ENCODE data around the gene RBFA.
A peak's percentile ranks its signal among the peaks of the same experiment; 100 is the strongest.

The RBFA gene

DNA sequence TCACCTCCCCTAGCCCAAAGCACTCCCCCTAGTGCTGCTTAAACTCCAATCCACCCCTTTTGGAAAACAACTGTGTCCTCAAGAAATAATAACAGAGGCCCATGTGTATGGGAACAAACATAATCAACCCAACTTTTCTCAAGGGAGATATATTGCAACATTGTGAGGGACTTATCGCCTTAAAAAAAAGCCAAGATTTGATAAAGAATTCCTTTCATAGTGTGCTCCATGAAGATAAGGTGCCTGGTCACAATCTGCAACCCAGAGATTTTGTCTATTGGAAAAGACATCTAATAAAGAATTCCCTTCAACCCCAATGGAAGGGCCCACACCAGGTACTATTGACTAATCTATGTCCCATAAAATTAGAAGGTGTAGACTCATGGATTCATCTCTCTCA lies 4.5 kb upstream of the RBFA start:
- DNase-seq (ENCODE audit: low spot score): no peak

DNA sequence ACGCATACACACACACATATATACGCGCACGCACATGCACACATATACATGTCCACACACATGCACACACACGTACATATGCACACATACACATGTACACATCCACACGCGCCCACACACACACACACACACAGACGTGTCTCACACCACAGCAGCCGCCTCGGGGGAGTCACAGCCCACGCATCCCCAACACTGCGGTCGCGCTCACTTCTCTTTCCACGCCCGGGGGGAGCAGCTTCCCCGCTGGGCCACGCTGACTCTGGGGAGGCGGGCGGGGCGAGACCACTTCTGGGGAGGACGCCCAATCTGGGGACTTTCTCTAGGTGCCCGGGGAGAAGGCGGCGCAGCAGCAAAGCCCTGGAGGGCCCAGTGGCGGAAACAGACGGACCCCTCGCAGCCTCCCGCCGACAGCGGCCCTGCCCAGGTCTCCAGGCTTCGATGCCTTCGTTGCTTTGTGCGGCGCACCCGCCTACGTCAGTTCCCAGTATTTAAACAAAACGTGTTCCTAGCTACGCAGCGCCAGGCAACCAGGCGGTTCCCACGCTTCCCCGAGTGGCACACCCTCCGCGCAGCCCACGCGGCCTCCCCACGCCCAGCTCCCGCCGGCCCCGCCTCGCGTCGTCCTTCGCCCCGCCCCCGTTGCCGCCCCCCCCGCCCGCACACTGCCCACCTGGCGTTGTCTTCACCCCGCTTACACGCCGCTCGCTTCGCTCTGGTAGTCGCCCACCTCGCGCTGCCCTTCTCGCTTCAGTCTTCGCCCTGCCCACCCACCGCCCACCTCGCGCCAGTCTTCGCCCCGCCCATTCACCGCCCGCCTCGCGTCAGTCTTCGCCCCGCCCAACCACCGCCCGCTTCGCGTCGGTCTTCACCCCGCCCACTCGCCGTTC lies 810 bp upstream of the RBFA start:
- no peak for DNase-seq (ENCODE audit: low spot score)

DNA sequence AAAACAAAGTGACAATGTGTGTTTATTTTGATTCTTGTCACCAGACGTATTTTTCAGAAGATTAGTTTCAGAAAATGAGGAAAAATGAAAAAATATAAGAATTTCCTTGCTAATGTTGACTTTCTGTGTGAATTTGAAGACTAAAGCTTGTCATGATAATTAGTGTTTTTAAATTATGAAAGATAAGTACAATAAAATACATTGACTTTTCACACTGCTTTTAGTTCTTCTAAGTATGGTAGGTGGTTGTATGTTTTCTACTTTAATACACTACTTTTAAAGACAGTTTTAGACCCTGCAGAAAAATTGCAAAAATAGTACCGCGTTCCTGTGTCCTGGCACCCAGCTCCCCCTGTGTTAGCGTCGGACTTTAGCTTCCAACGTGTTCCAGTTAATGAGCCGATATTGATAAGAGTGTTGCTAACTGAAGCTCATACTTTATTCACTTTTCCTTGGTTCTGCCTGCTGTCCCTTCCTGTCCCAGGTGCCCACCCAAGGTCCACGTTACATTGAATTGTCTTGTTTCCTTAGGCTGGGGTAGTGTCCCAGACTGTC lies 695 bp downstream of the RBFA start:
- DNase-seq (ENCODE audit: low spot score): no peak

DNA sequence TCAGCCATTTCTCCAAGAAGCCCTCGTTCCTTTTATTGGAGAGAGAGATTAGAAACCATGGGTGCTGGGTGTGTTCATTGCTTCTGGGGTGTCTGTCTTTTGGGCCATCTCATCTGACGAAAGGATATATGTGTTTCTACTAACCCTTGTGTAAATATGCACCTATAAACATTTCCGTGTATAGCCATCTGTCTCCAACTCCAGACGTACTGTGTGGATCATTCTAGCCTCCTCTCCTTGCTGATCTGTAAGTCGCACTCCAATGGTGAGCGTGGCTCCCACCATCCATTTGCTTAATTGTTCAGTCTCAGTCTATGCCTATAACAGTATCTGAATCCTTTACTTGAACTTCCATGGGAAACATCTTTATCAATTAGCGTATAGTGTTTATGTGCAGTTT lies 1.8 kb downstream of the RBFA start:
- no peak for DNase-seq (ENCODE audit: low spot score)

DNA sequence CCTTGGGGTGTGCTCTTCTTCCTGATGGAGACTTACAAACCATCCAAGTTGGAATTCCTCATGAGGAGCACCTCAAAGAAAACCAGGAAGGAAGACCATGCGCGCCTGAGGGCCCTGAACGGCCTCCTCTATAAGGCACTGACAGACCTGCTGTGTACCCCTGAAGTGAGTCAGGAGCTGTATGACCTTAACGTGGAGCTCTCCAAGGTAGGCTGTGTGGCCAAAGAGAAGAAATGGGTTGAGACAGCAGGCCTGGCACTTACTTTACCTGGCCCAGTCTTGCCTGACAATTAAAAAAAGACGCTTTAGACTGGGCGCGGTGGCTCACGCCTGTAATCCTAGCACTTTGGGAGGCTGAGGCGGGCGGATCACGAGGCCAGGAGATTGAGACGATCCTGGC lies 3.1 kb downstream of the RBFA start:
- DNase-seq (ENCODE audit: low spot score): no peak

DNA sequence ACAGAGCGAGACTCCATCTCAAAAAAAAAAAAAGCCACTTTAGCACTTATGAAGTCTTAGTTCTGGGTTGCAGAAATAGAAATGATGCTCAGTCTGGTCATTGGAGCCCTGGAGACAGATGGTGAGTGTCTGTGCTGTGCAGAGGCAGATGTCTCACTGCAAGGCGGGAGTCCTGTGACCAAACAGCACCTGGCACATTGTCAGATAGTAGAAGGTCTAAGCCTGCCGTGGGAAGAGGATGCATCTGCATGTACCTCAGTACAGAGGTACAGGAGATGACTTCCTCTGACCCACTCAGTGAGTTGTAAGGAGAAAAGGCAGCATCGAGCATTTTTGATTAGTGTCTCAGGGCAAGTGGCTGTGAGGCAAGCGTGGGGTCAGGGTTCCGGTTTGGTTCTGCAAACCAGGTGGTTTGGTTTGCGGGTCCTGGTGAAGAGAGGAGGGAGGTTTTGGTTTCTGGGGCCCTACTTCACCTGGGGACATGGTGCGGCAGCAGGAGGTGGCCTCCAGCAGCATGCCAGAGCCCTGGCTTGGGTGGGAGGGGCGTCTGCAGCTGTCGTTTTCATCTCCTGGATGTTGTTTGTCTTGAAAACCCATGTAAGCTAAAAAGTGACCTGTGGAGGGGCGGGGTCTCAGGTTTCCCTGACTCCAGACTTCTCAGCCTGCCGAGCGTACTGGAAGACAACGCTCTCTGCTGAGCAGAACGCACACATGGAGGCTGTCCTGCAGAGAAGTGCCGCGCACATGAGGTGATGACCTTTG lies 3.8 kb downstream of the RBFA start:
- DNase-seq (ENCODE audit: low spot score): no peak

DNA sequence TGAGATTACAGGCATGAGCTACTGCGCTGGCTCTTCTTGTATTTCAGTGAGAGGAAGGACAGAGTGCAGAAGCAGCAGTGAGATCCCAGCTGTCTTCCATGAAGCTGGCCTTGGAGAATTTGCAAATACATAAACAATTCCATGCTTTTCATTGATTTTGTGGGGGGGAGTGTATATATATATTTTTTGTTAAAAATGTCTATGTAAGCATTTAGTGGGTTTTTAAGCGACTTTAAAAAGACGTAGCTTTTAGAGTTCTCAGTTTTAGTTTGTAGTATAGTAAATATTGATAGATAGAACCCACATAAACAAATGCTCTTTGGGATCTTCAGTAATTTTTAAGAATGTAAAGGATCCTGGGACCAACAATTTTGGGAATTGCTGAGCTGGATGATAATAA lies 6.3 kb downstream of the RBFA start:
- DNase-seq (ENCODE audit: low spot score): no peak

DNA sequence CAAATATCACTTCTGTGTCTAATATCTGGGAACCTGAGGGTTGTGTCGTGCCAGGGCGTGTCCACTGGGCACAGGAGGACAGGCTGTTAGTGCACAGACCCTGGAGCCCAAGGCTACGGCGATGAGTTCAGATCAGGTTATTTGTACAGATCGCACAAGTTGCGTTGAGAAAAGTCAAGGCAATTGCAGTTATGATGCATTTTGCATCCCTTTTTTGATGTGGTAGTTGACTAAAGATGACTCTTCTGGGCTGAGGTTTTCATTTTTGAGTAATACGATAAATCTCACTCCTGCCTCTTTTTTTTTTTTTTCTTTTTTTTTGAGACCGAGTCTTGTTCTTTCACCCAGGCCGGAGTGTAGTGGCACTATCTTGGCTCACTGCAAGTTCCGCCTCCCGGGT lies 7.2 kb downstream of the RBFA start:
- no peak for DNase-seq (ENCODE audit: low spot score)

DNA sequence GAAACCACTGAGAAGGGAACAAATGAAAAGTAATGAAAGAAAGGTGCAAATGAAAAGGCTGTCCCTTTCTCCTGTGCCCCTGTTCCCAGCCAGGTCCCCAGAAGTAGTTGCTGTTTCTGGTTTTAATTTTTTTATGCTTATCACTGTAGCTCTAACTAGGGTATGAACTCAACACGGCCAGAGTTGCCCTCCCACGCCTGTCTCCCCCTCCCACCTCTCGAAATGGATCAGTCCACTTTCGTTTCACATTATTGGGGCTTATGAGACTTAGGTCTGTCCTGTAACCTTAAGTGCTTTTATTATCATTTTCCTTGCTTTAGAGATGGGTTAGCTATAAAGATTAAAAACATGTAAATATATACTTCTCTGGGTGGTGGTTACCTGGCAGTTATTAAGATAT lies 8.6 kb downstream of the RBFA start:
- no peak for DNase-seq (ENCODE audit: low spot score)

DNA sequence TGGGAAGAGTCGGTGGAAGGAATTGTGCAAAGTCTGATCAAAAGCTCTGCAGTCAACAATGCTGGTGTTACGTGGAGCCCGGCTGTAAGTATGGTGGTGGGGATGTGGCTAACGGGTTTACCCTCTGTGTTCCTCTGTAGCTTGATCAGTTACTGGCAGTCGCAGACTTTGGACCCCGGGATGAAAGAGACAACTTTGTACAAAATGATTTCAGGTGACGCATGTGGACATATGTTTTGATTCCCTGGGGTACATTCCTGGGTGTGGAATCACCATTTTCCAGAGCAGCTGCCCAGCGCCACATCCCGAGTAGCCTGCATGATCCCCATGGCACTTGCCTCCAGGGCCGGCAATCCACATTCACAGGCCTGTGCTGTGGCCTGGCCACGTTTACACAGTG lies 9.8 kb downstream of the RBFA start:
- no peak for DNase-seq (ENCODE audit: low spot score)

DNA sequence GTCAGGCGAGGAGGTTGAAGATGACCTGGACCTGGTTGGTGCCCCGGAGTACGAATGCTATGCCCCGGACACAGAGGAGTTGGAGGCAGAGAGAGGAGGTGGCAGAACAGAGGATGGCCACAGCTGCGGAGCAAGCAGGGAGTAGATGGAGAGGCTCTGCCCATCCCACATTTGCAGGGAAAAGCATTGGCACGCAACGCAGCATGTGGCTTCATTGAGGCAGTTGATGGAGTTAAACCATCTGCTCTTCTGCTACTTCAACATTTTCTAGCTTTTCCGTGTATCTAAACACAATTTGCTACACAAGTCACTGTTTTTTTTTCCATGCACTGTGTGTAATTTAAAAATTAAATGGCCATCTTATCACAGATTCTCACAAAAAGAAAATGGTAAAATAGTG lies 11.8 kb downstream of the RBFA start:
- DNase-seq (ENCODE audit: low spot score): no peak

DNA sequence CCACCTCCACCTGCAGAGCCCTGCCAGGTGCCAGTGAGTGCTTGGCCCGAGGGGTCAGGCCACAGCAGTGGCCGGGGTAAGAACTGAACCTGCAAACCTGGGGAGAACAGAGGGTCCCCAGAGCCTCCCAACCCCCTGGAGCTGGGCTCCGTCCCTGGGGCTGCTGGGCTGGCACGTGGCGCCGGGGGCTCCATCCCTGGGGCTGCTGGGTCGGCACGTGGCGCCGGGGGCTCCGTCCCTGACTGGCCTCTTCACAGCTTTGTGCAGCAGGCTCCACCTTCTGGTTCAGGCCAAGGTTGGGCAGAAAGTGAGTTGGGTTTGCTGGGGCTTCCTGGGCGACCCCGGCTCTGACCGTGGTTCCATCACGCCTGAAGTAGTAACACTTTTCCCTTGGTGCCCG lies 12.2 kb downstream of the RBFA start:
- no peak for DNase-seq (ENCODE audit: low spot score)

DNA sequence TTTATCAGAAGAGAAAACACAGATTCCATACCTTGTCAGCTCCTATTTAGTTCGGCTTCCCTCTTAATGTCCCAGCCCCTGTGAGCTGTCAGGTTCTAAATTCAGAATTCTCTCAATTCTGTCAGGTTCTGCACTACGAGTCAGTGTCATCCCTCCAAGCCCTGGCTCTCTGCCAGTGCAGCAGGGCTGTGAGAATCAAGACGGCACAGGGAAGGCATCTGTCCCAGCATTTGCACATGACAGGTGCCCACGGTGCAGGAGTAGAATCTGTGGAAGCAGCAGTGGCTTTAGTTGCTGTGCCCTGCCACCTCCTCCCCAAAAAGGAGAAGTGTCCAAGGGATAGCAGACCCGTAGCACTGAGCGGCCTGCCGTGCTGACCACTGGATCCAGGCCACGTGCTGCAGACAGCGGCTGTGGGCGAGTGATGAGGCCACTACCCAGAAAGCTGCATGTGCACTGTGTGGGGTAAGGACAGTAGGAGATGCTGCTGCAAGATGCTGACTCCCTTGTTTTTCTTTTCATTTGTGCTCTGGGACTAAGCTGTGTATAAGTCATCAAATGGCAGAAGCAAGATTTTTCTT lies 12.8 kb downstream of the RBFA start:
- no peak for DNase-seq (ENCODE audit: low spot score)

DNA sequence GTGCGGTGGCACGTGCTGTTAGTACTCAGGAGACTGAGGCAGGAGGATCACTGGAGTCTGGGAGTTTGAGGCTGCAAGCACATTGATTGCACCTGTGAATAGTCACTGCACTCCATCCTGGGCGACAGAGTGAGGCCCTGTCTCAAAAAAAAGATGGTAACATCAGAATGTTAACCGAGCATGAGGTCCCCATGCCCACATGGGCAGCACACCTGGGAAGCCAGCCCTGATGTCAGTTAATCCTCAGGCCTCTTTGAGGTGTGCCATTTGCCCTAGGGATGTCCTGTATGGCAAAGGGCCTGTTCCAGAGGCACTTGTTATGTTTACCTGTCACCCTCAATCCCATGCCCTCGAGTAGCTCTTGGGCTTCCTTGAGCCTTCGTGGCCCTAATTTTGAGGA lies 16.6 kb downstream of the RBFA start:
- no peak for DNase-seq (ENCODE audit: low spot score)

DNA sequence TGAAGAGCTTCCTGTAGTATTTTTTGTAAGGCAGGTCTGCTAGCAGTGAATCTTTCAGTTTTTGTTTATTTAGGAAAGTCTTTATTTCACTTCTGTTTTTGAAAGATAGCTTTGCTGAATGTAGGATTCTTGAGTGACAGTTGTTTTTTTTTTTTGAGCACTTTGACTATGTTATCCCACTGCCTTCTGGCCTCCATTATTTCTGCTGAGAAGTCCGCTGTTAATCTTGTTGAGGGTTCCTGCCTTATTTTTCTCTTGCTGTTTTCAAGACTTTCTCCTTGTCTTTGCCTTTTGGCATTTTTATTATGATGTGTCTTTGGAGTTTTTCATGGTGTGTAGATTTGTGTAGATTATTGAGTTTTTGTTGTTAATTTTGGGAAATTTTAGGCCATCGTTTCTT lies 21.9 kb downstream of the RBFA start:
- no peak for DNase-seq (ENCODE audit: low spot score)

DNA sequence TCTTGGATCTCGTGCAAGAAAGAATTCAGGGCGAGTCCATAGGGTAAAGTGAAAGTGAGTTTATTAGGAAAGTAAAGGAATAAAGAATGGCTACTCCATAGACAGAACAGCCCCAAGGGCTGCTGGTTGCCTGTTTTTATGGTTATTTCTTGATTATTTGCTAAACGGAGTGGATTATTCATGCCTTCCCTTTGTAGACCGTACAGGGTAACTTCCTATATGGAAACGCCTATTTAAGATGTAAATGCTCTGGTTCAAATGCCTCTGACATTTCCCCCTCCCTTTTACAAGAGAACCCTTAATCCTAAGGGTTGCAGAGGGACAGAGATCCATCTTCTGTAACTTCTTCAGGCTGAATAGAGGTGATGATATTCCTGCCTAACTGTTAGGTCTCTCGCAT lies 25.7 kb downstream of the RBFA start:
- DNase-seq (ENCODE audit: low spot score): no peak

DNA sequence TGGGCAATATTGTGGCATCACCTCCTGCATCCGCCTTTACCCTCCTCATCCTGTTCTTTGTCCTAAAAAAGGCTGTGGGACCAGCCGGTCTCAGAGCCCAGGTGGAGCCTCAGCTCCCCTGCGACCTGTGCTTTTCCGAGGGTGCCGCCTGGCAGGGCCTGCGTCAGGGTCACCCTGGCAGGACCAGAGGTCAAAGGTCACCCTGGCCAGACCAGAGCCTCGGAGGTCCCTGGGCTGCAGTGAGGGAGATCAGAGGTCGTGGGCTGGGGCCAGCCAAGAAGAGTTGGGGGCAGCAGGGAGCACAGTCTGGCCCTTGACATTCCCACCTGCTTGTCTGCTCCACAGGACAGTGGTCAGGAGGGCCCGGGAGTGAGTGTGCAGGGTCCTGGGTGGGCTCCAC lies 31.5 kb downstream of the RBFA start:
- DNase-seq (ENCODE audit: low spot score): no peak

DNA sequence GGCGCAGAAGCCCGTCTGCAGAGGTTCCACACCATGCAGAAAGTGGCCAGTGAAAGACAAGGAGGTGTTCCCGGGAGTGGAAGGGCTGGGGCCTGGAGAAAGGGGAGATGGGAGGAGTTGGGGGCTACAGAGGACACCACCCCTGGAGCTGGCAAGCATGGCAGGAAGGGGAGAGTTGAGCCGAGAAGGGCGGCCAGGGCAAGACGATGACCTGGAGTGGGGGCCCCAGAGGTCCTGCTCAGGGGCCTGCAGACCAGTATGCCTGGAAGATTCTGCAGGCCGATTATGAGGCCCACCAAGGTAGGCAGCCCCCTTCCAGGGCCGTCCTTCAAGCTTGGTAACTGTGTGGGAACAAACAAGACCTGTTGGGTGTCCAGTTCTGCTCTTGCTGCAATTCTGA lies 33.1 kb downstream of the RBFA start:
- no peak for DNase-seq (ENCODE audit: low spot score)

DNA sequence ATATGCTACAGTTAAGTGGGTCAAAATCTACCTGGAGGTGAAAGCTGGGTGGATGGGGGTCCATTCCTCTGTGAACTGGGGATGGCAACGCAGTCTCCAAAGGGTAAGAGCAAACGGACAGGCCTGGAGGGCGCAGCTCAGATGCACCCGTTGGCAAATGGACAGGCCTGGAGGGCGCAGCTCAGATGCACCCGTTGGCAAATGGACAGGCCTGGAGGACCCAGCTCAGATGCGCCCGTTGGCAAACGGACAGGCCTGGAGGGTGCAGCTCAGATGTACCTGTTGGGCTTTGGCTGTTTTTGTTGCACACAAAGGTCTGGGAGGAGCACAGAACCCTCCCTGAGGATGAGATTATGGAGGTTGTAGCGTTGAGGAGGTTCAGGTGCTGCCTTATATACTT lies 33.7 kb downstream of the RBFA start:
- DNase-seq (ENCODE audit: low spot score): no peak

DNA sequence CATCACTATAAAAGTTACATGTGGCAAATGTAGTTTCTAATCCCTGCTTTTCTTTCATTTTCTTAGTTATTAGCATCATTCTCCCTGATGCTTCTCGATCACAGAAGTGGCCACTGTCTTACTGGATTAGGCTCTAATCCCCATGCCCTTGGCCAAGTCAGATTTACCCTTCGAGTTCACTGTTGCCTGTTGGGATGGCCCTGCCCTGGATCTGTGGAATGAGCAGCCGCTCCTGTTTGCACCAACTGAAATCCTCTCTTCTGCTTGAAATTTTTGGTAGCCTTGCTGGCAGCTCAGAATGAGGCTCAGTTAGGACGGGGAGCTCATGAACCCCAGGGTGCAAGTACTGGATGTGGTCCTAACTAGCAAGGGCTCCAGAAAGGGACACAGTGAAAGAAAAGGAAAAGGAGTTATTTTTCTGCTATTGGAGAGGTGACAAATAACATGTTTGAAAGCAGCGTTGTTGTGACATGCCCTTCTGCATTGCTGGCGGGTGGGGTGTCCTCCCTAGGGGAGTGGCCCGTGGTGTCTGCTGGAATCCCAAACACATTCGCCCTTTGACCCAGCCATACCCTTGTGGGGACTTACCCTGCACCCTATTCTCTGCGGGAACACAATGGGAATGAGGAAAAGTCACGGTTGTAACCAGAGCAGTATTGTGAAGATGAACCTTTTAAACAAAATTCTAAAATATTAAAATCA lies 34.5 kb downstream of the RBFA start:
- peak; percentile 41 for DNase-seq (ENCODE audit: low spot score)

DNA sequence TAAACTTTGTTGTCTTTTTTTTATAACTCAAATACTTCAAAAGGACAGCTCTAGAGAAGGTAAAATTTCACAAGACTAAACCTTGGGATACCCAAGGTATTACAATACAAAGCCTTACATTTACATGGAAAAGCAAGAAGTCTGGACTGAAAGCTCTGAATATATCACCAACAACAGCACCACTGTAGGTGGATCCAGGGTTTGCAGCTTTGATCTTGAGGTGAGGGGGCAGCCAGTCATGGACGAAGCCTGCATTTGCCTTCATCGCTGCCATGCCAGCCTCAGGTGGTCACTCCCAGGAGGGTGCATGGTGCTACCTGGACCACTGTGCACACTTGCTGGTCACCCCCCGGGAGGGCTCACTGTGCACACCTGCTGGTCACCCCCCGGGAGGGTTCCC lies 36.6 kb downstream of the RBFA start:
- no peak for DNase-seq (ENCODE audit: low spot score)

DNA sequence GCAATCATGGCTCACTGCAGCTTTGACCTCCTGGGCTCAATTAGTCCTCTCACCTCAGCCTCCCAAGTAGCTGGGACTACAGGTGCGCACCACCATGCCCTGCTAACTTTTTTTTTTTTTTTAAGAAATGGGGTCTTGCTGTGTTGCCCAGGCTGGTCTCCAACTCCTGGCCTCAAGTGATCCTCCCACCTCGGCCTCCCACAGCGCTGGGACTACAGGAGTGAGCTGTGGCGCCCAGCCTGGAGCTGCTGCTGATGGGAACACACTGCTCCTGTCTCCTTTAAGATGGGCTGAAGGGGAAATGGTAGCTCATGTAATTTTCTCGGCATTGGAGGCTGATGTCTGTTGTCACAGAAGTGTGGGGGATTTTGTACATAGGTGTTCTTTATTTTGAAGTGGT lies 39.9 kb downstream of the RBFA start:
- no peak for DNase-seq (ENCODE audit: low spot score)
